Stimulated activated CD8-positive, alpha-beta memory T cell treated with anti-CD3 and anti-CD28 coated beads, Interleukin-4, amount 100 ng/mL, for 1 hour (primary cell): ENCODE measurements around the gene SLC4A1.

Source experiments
- DNase-seq, 2 donors: peaks; one replicate each; pipeline ENCODE4 v3.0.0-alpha.2; 2020; ENCODE audit warnings: low read depth in 2 of 2, low spot score in 1 of 2

SLC4A1 gene

GRCh38 chr17:44267818-44268490, at the start of gene SLC4A1:
Gene SLC4A1 (minus strand): TSS chr17:44268135. CDS start chr17:44262866, 5,269 bp downstream.
- no peak for DNase-seq

GRCh38 chr17:44317545-44317944, 49.6 kb upstream of the SLC4A1 start:
- DNase-seq, result no peak

- DNase-seq, result no peak
Observed at GRCh38 chr17:44315760-44316731, 48.1 kb upstream of the SLC4A1 start.

GRCh38 chr17:44314869-44315661, 47.1 kb upstream of the SLC4A1 start:
- no peak for DNase-seq

- no peak for DNase-seq
Observed at GRCh38 chr17:44314524-44314868, 46.6 kb upstream of the SLC4A1 start.

GRCh38 chr17:44314031-44314430, 46.1 kb upstream of the SLC4A1 start:
- no peak for DNase-seq

- no peak for DNase-seq
Observed at GRCh38 chr17:44312396-44313104, 44.6 kb upstream of the SLC4A1 start.

- no peak for DNase-seq
Observed at GRCh38 chr17:44311562-44312181, 43.7 kb upstream of the SLC4A1 start.

- DNase-seq, result no peak
Observed at GRCh38 chr17:44310609-44311376, 42.9 kb upstream of the SLC4A1 start.

GRCh38 chr17:44310188-44310587, 42.3 kb upstream of the SLC4A1 start:
- no peak for DNase-seq

GRCh38 chr17:44309472-44309871, 41.5 kb upstream of the SLC4A1 start:
- no peak for DNase-seq

- no peak for DNase-seq
Observed at GRCh38 chr17:44308865-44309264, 40.9 kb upstream of the SLC4A1 start.

GRCh38 chr17:44308320-44308818, 40.4 kb upstream of the SLC4A1 start, which contains the start of gene RUNDC3A:
Gene RUNDC3A (plus strand): TSS chr17:44308601. CDS start chr17:44308833, 232 bp downstream.
- peak; percentile 62 to 76 for DNase-seq

- no peak for DNase-seq
Observed at GRCh38 chr17:44307387-44308186, 39.7 kb upstream of the SLC4A1 start.

- no peak for DNase-seq
Observed at GRCh38 chr17:44304651-44305050, 36.7 kb upstream of the SLC4A1 start.

GRCh38 chr17:44297975-44298374, 30.0 kb upstream of the SLC4A1 start:
- no peak for DNase-seq

- DNase-seq, result no peak
Observed at GRCh38 chr17:44293509-44294226, 25.7 kb upstream of the SLC4A1 start.

GRCh38 chr17:44287651-44288050, 19.7 kb upstream of the SLC4A1 start:
- no peak for DNase-seq
